ENCODE results near the gene PRKAR1B.

DNA sequence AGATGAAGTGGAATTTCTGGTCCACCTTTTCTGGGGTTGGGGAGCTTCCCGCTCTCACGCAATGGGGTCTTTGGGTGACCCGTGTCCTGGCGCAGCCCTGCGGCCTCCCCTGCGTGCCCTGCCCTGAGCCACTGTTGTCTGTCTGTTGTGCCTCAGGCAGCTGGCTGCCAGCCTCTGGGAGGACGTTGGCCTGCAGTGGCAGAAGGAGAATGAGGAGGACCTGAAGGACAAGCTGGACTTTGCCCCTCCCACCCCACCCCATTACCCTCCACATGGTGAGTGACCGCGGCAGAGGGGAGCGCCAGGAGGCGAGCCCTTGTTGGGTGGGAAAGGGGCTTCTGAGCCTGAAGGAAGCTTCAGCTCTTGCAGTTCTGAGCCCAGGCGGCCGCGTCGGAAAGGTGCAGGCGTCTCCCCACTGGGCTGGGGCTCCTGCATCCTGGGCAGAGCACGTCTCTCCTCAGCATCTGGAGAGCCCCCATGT, 14.2 kb upstream of the PRKAR1B start:
- TF ChIP-seq, protein P1, sequence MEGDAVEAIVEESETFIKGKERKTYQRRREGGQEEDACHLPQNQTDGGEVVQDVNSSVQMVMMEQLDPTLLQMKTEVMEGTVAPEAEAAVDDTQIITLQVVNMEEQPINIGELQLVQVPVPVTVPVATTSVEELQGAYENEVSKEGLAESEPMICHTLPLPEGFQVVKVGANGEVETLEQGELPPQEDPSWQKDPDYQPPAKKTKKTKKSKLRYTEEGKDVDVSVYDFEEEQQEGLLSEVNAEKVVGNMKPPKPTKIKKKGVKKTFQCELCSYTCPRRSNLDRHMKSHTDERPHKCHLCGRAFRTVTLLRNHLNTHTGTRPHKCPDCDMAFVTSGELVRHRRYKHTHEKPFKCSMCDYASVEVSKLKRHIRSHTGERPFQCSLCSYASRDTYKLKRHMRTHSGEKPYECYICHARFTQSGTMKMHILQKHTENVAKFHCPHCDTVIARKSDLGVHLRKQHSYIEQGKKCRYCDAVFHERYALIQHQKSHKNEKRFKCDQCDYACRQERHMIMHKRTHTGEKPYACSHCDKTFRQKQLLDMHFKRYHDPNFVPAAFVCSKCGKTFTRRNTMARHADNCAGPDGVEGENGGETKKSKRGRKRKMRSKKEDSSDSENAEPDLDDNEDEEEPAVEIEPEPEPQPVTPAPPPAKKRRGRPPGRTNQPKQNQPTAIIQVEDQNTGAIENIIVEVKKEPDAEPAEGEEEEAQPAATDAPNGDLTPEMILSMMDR (IDR thresholded peaks at IDR 0.05), result no peak
- no peak for TF ChIP-seq EP300 (IDR thresholded peaks at IDR 0.05)
